Panc1 (cell line): ENCODE measurements around the gene AGBL5. TPM values are rescaled to one million over a fixed set of nuclear protein-coding genes. Genes with fewer than 3 reads are reported as not detected.

Experiments used
- ATAC-seq: fragments of 200-7000 bp; cut with Tn5 transposase; 2 replicates; pipeline ENCODE4 v1.9.1; 2020; ENCODE audit warnings: mild to moderate bottlenecking, moderate library complexity
- BruUV-seq: library from RNA; stranded (reverse); fragments of 400-500 nt; replicated peaks from 2 replicates; lab custom pipeline; 2021; lab: Mats Ljungman, UMichigan
- CTCF ChIA-PET: fragments of 300-600 bp; sonication (Branson Sonifier 250); formaldehyde crosslinking; loops from one replicate; lab custom pipeline; 2022; ENCODE audit warnings: antibody characterized with exemption; lab: Charles Lee
- POLR2A ChIA-PET: fragments of 300-600 bp; sonication (Branson Sonifier 250); formaldehyde crosslinking; loops from one replicate; lab custom pipeline; 2022; ENCODE audit warnings: antibody characterized with exemption; lab: Charles Lee
- DNase-seq: peaks from one replicate; pipeline ENCODE4 v3.0.0-alpha.2; 2010; ENCODE audit warnings: low read depth, low spot score
- H3K27ac ChIP-seq: 2 replicates; pipeline ENCODE4 v1.5.1; 2011; ENCODE audit warnings: mild to moderate bottlenecking, low read length, inconsistent platforms
- H3K27me3 ChIP-seq: fragments of 200-500 bp; sonication (Bioruptor generic); 2 replicates; pipeline ENCODE4 v1.6.0; 2014; ENCODE audit warnings: low read length, inconsistent platforms; ENCODE audit not compliant: control insufficient read depth, insufficient read depth
- H3K36me3 ChIP-seq: fragments of 200-500 bp; sonication (Bioruptor generic); 2 replicates; pipeline ENCODE4 v1.5.1; 2014; ENCODE audit warnings: inconsistent platforms, mild to moderate bottlenecking, low read length, moderate library complexity; ENCODE audit not compliant: control insufficient read depth, insufficient read depth
- H3K4me1 ChIP-seq: 2 replicates; pipeline ENCODE4 v1.5.1; 2011; ENCODE audit warnings: inconsistent platforms, mild to moderate bottlenecking, low read length, moderate library complexity; ENCODE audit not compliant: control insufficient read depth, insufficient read depth
- H3K4me3 ChIP-seq, 2 experiments: 2 replicates each; pipeline ENCODE4 v1.5.1; 2011 to 2012; ENCODE audit warnings: low read depth in 2 of 2, low read length in 2 of 2, mild to moderate bottlenecking in 2 of 2, inconsistent platforms in 1 of 2, moderate library complexity in 1 of 2
- H3K9me3 ChIP-seq: fragments of 200-500 bp; sonication (Bioruptor generic); 2 replicates; pipeline ENCODE4 v1.5.1; 2014; ENCODE audit warnings: low read depth, mild to moderate bottlenecking, inconsistent platforms, low read length, moderate library complexity; ENCODE audit not compliant: control insufficient read depth, insufficient read depth
- POLR2AphosphoS5 ChIP-seq: IDR thresholded peaks from 2 replicates; pipeline ENCODE4 v1.6.1; 2012; ENCODE audit warnings: mild to moderate bottlenecking, low read depth, low read length, moderate library complexity
- SIN3A ChIP-seq: IDR thresholded peaks from 2 replicates; pipeline ENCODE4 v1.6.1; 2012; ENCODE audit warnings: low read depth, mild to moderate bottlenecking, low read length, moderate library complexity, borderline replicate concordance; ENCODE audit not compliant: insufficient read depth
- TCF7L2 ChIP-seq: IDR thresholded peaks from 2 replicates; pipeline ENCODE4 v1.6.1; 2011; ENCODE audit warnings: mild to moderate bottlenecking, low read depth, low read length, inconsistent platforms
- in situ Hi-C: cut with HindIII; loops from 2 replicates; pipeline ENCODE4 v1.10.0; 2016; ENCODE audit warnings: low sequenced_read_pairs, low pct_unique_long_range_greater_than_20kb
- intact Hi-C: fragments of 100-400 bp; cut with micrococcal nuclease; formaldehyde crosslinking; loops from one replicate; pipeline ENCODE4 v1.10.0; 2022; ENCODE audit not compliant: unreplicated experiment
- total RNA-seq: library from RNA; stranded (reverse); gene quantifications from one replicate; pipeline ENCODE4 v1.2.1, GENCODE V29; 2021; ENCODE audit not compliant: unreplicated experiment
- TF ChIP-seq, protein P1 (sequence below): fragments of 450-650 bp; IDR thresholded peaks from 2 replicates; pipeline ENCODE4 v1.5.1; 2017; ENCODE audit warnings: mild to moderate bottlenecking
- TF ChIP-seq, protein P2 (sequence below), 2 experiments: IDR thresholded peaks; 2 replicates each; pipeline ENCODE4 v1.6.1; 2011 to 2012; ENCODE audit warnings: low read depth in 2 of 2, control low read depth in 1 of 2, low read length in 1 of 2, mild to moderate bottlenecking in 1 of 2, moderate library complexity in 1 of 2; ENCODE audit not compliant: insufficient read depth in 1 of 2

AGBL5 gene
- total RNA-seq, 1 experiment from 2014 or later = 55.6 TPM

DNA sequence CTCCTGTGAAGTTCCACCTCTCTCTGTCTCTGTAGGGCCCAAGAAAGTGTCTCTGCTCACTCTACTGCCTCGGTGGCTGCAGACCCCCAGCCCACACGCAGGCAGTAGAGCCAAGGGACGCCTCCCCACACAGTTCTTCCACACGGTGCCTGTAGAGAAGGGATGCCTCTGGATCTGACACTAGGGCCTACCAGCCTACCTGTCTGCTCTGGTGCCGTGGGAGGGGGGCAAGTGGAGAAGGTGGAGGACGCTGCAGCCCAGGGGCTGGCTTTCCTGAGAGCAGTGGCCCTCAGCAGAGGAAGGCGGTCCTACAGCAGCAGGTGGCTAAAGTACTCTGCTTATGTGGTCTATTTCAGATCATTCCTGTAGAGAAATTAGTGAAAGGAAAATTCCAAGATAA is 27.7 kb upstream of the AGBL5 start:
- POLR2A ChIA-PET = no interaction called here
- no peaks in the 10 kb centered on the region for H3K36me3 ChIP-seq
- BruUV-seq = no TSS peak

DNA sequence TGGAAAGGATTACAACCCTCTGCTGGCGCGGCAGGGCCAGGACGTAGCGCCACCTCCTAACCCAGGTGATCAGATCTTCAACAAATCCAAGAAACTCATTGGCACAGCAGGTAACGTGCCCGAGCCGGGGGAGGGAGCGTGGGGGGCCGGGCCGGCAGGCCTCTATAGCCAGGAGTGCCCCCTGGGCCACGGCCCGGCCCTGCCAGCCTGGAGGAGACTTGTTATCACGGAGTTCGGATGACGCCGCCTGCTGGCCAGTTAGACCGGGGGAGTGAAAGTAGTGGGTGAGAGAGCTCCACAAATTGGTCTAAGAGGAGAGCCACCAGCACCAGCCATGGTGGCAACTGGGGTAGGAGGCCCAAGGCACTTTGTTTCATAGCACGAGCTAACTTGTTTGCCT is 27.3 kb upstream of the AGBL5 start:
- Histone ChIP-seq H3K27me3 (no peaks in the 10 kb centered on the region), H3K4me1 (peaks cover 6% of the 10 kb centered on the region), H3K9me3 (no peaks in the 10 kb centered on the region), H3K36me3 (no peaks in the 10 kb centered on the region), H3K27ac (no peak overlapping the region), H3K4me3 (no peak overlapping the region)
- ChIA-PET POLR2A (no interaction called here), CTCF (no interaction called here)
- no TSS peak for BruUV-seq
- TF ChIP-seq POLR2AphosphoS5 = no peak
- no peak for TF ChIP-seq TCF7L2
- TF ChIP-seq, protein P1, sequence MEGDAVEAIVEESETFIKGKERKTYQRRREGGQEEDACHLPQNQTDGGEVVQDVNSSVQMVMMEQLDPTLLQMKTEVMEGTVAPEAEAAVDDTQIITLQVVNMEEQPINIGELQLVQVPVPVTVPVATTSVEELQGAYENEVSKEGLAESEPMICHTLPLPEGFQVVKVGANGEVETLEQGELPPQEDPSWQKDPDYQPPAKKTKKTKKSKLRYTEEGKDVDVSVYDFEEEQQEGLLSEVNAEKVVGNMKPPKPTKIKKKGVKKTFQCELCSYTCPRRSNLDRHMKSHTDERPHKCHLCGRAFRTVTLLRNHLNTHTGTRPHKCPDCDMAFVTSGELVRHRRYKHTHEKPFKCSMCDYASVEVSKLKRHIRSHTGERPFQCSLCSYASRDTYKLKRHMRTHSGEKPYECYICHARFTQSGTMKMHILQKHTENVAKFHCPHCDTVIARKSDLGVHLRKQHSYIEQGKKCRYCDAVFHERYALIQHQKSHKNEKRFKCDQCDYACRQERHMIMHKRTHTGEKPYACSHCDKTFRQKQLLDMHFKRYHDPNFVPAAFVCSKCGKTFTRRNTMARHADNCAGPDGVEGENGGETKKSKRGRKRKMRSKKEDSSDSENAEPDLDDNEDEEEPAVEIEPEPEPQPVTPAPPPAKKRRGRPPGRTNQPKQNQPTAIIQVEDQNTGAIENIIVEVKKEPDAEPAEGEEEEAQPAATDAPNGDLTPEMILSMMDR = no peak
- TF ChIP-seq, protein P2, sequence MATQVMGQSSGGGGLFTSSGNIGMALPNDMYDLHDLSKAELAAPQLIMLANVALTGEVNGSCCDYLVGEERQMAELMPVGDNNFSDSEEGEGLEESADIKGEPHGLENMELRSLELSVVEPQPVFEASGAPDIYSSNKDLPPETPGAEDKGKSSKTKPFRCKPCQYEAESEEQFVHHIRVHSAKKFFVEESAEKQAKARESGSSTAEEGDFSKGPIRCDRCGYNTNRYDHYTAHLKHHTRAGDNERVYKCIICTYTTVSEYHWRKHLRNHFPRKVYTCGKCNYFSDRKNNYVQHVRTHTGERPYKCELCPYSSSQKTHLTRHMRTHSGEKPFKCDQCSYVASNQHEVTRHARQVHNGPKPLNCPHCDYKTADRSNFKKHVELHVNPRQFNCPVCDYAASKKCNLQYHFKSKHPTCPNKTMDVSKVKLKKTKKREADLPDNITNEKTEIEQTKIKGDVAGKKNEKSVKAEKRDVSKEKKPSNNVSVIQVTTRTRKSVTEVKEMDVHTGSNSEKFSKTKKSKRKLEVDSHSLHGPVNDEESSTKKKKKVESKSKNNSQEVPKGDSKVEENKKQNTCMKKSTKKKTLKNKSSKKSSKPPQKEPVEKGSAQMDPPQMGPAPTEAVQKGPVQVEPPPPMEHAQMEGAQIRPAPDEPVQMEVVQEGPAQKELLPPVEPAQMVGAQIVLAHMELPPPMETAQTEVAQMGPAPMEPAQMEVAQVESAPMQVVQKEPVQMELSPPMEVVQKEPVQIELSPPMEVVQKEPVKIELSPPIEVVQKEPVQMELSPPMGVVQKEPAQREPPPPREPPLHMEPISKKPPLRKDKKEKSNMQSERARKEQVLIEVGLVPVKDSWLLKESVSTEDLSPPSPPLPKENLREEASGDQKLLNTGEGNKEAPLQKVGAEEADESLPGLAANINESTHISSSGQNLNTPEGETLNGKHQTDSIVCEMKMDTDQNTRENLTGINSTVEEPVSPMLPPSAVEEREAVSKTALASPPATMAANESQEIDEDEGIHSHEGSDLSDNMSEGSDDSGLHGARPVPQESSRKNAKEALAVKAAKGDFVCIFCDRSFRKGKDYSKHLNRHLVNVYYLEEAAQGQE (IDR thresholded peaks at IDR 0.05; ENCODE audit: insufficient read depth in 1 of 2, low read depth in 2 of 2, low read length in 1 of 2) = no peak
- TF ChIP-seq SIN3A = no peak
- in situ Hi-C loops = no loop called here
- intact Hi-C loops = no loop called here
- DNase-seq (no peak), ATAC-seq (no peak)

More for the DNA sequence above, 27.7 kb upstream of the AGBL5 start:
- Histone ChIP-seq H3K27me3 (no peaks in the 10 kb centered on the region), H3K4me3 (no peak overlapping the region), H3K27ac (no peak overlapping the region), H3K4me1 (peaks cover 6% of the 10 kb centered on the region), H3K9me3 (no peaks in the 10 kb centered on the region)
- ATAC-seq = no peak
- CTCF ChIA-PET = no interaction called here
- in situ Hi-C loops = no loop called here
- DNase-seq = no peak
- TF ChIP-seq, protein P2 (IDR thresholded peaks at IDR 0.05; ENCODE audit: insufficient read depth in 1 of 2, low read depth in 2 of 2, low read length in 1 of 2) = no peak
- TF ChIP-seq, protein P1 = no peak
- TF ChIP-seq TCF7L2 = no peak
- no peak for TF ChIP-seq POLR2AphosphoS5
- TF ChIP-seq SIN3A = no peak
- intact Hi-C loops = no loop called here
